NCI-H524 treated with DMSO at 0.1 percent for 48 hours (cell line): ENCODE data around the gene SELENOO.
"Not testable (repeated sequence)": the region's sequence is repeated elsewhere in the genome, so short reads cannot be mapped to it uniquely, and the experiment has no call there.

ENCODE experiments used
- DNase-seq: peaks from one replicate; lab custom pipeline; 2025; lab: John Stamatoyannopoulos, UW

SELENOO gene

GRCh38 chr22:50200461-50201190 lies at the start of gene SELENOO:
Gene SELENOO, plus strand, starts transcription at chr22:50201011. Its CDS starts 26 bp downstream, at chr22:50201037.
- peak; percentile 23 for DNase-seq

GRCh38 chr22:50151571-50152537 lies 49.0 kb upstream of the SELENOO start:
- no peak for DNase-seq

GRCh38 chr22:50153056-50153755 lies 47.6 kb upstream of the SELENOO start:
- no peak for DNase-seq

GRCh38 chr22:50153756-50154140 lies 47.1 kb upstream of the SELENOO start:
- DNase-seq: no peak

- DNase-seq: no peak
Observed at GRCh38 chr22:50157709-50158375, 43.0 kb upstream of the SELENOO start.

- DNase-seq: no peak
Observed at GRCh38 chr22:50160947-50161346, 39.9 kb upstream of the SELENOO start.

- no peak for DNase-seq
Observed at GRCh38 chr22:50161508-50162390, 39.1 kb upstream of the SELENOO start.

GRCh38 chr22:50162391-50162956 lies 38.3 kb upstream of the SELENOO start:
- no peak for DNase-seq

- DNase-seq: no peak
Observed at GRCh38 chr22:50165436-50166123, 35.2 kb upstream of the SELENOO start.

- DNase-seq: no peak
Observed at GRCh38 chr22:50167689-50168489, 32.9 kb upstream of the SELENOO start.

GRCh38 chr22:50168490-50169180 lies 32.2 kb upstream of the SELENOO start:
- DNase-seq: not testable (repeated sequence)

GRCh38 chr22:50169181-50169759 lies 31.5 kb upstream of the SELENOO start:
- no peak for DNase-seq

- DNase-seq: no peak
Observed at GRCh38 chr22:50169774-50170341, 31.0 kb upstream of the SELENOO start.

GRCh38 chr22:50170453-50171318 lies 30.1 kb upstream of the SELENOO start, which contains the start of gene PANX2:
Gene PANX2, plus strand, starts transcription at chr22:50170731. Its CDS starts 0 bp downstream, at chr22:50170731.
- no peak for DNase-seq

GRCh38 chr22:50171319-50171964 lies 29.4 kb upstream of the SELENOO start:
- DNase-seq: no peak

GRCh38 chr22:50171965-50172421 lies 28.8 kb upstream of the SELENOO start:
- DNase-seq: no peak
